ENCODE data around the gene DPP7.

GRCh38 chr9:137128862-137129455 is 14.4 kb upstream of the DPP7 start:
- TF ChIP-seq CTCF (conservative IDR thresholded peaks at IDR 0.05; ENCODE audit: low read depth in 2 of 2) (no peak), EZH2 (IDR thresholded peaks at IDR 0.05; ENCODE audit: low read depth, unreplicated experiment) (peak; percentile 39), POLR2AphosphoS5 (IDR thresholded peaks at IDR 0.05; ENCODE audit: low read depth) (no peak), NANOG (IDR thresholded peaks at IDR 0.05; ENCODE audit: borderline replicate concordance) (no peak), EZH2phosphoT487 (IDR thresholded peaks at IDR 0.05; ENCODE audit: unreplicated experiment) (no peak), CREB1 (CRISPR knock-in tag; IDR thresholded peaks at IDR 0.05; ENCODE audit: low read depth) (no peak), REST (IDR thresholded peaks at IDR 0.05; ENCODE audit: unreplicated experiment) (no peak), ETS1 (IDR thresholded peaks at IDR 0.05) (no peak), ZNF114 (CRISPR knock-in tag; IDR thresholded peaks at IDR 0.05) (no peak), ZNF331 (CRISPR knock-in tag; IDR thresholded peaks at IDR 0.05; ENCODE audit: low read depth) (no peak), STAT1 (IDR thresholded peaks at IDR 0.05; ENCODE audit: unreplicated experiment) (no peak), JUNB (IDR thresholded peaks at IDR 0.05; ENCODE audit: unreplicated experiment) (no peak)
